ENCODE measurements around the gene XAGE3. TPM values are rescaled to one million over a fixed set of nuclear protein-coding genes. Genes with fewer than 3 reads are reported as not detected.
A peak's percentile ranks its signal among the peaks of the same experiment; 100 is the strongest.
"Not testable (repeated sequence)": the region's sequence is repeated elsewhere in the genome, so short reads cannot be mapped to it uniquely, and the experiment has no call there.

The XAGE3 gene
- polyA plus RNA-seq, 1 donor: 0.13 TPM

DNA sequence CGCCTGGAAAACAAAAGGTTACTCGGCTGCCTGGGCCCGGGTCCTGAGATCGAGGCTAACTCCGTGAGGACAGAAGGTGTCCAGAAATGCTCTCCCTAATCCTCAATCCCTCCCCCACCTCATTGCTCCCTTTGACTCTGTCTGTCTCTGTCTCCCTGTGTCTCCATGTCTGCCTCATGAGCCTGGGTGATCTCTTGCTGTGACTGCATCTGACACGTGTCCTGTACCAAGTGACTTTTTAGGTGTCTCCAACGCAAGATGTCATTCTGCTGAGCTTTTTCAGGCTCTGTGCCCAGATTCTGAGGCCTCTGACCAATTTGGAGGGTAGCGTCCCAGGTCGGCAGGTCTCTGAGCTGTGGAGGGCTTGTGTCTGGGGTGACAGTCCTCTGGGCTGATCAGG is 20.2 kb upstream of the XAGE3 start:
- H3K27ac ChIP-seq (ENCODE audit: low read length); H3K36me3 ChIP-seq (ENCODE audit: control insufficient read depth, insufficient read depth, low read length); DNase-seq; H3K9me3 ChIP-seq (ENCODE audit: control insufficient read depth, low read depth, low read length); H3K27me3 ChIP-seq (ENCODE audit: control insufficient read depth, insufficient read depth, low read length); H3K4me1 ChIP-seq (ENCODE audit: control insufficient read depth, insufficient read depth, low read length); H3K4me3 ChIP-seq (ENCODE audit: low read length): not testable (repeated sequence)
- no CpG with 5 or more reads among the region's 9 CpGs for WGBS (ENCODE audit: insufficient coverage, low lambda C conversion rate)

DNA sequence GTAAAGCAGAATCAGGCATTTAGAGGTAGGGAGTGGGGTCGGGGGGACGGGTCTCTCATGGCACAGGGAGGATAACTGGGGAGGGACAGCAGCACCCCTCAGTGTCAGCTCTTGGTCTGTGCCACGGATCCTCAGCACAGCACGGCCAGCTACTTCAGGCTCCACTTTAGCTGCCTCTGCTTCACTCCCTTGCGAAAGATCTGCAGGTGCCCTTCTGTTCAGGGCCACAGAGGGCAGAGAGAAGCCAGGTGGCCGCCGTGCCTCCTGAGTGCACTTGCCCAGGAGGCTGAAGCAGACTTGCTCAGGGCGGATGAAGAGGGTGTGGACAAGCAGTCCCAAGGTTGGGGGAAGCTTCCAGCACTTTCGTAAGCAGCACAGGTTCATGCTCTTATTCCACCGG is 19.6 kb upstream of the XAGE3 start:
- no CpG with 5 or more reads among the region's 10 CpGs for WGBS (ENCODE audit: insufficient coverage, low lambda C conversion rate)
- not testable (repeated sequence) for H3K27me3 ChIP-seq (ENCODE audit: control insufficient read depth, insufficient read depth, low read length); DNase-seq; H3K9me3 ChIP-seq (ENCODE audit: control insufficient read depth, low read depth, low read length); H3K27ac ChIP-seq (ENCODE audit: low read length); H3K36me3 ChIP-seq (ENCODE audit: control insufficient read depth, insufficient read depth, low read length); H3K4me3 ChIP-seq (ENCODE audit: low read length); H3K4me1 ChIP-seq (ENCODE audit: control insufficient read depth, insufficient read depth, low read length)

DNA sequence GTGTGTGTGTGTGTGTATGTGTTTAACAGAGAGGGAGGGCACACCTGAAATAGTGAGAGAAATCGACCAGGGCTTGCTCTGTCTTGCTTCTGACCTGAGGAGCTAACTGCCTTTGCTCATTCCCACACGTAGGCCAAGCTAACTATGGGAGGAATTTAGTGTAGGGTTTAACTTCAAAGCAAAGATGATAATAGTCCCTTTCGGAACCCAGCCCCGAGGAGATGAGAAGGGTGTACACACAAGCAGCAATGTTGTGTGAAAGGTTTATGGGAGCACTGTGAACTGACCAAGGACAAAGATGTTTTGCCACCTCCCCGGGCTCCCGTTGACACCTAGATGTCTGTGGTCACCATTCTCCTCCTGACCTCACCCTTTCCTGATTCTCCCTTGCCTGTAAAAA is 8.5 kb upstream of the XAGE3 start:
- H3K27ac ChIP-seq (ENCODE audit: low read length); H3K36me3 ChIP-seq (ENCODE audit: control insufficient read depth, insufficient read depth, low read length); H3K4me3 ChIP-seq (ENCODE audit: low read length); DNase-seq; H3K9me3 ChIP-seq (ENCODE audit: control insufficient read depth, low read depth, low read length); H3K27me3 ChIP-seq (ENCODE audit: control insufficient read depth, insufficient read depth, low read length); H3K4me1 ChIP-seq (ENCODE audit: control insufficient read depth, insufficient read depth, low read length): not testable (repeated sequence)
- no CpG with 5 or more reads among the region's 6 CpGs for WGBS (ENCODE audit: insufficient coverage, low lambda C conversion rate)

DNA sequence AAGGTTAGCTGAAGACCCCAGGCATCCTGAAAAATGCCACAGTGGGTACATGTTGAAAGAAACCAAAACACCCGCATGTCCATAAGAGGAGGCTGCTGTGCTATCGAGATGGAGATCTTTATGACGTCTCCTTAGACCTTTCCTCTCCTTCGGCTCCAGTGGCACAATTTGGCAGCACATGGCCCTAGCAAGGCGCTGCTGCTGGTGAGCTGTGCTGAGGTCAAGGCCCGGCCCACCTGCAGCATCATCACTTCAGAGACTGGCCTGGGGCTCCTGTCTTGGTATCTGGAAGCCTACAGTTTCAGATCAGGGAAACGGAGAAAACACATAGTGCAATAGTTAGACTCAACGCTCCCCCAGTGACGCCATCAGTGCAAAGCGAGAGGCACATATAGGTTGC is 7.6 kb upstream of the XAGE3 start:
- no CpG with 5 or more reads among the region's 10 CpGs for WGBS (ENCODE audit: insufficient coverage, low lambda C conversion rate)
- H3K4me1 ChIP-seq (ENCODE audit: control insufficient read depth, insufficient read depth, low read length); H3K9me3 ChIP-seq (ENCODE audit: control insufficient read depth, low read depth, low read length); H3K36me3 ChIP-seq (ENCODE audit: control insufficient read depth, insufficient read depth, low read length); H3K27ac ChIP-seq (ENCODE audit: low read length); DNase-seq; H3K4me3 ChIP-seq (ENCODE audit: low read length); H3K27me3 ChIP-seq (ENCODE audit: control insufficient read depth, insufficient read depth, low read length): not testable (repeated sequence)

DNA sequence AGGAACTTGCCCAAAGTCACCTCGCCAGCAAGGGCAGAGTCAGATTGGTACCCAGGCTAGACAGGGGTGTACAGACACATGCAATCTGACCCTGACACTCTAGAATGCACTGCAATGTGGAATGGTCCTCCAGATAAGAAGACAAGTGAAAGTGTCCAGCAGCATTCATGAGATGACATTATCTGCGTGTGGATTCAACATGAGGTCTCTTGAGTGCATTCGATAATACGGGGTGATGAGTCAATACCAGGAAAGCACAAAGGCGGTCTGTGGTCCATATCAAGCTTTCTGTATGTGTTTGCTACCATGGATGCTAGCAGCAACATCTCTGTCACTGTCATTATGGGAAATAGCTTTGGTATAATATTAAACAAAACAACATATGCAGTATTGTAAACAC is 6.8 kb upstream of the XAGE3 start:
- Histone ChIP-seq H3K4me1 (ENCODE audit: control insufficient read depth, insufficient read depth, low read length) (peaks cover 4% of the 10 kb centered on the region), H3K36me3 (ENCODE audit: control insufficient read depth, insufficient read depth, low read length) (no peaks in the 10 kb centered on the region)
- no CpG with 5 or more reads among the region's 5 CpGs for WGBS (ENCODE audit: insufficient coverage, low lambda C conversion rate)

DNA sequence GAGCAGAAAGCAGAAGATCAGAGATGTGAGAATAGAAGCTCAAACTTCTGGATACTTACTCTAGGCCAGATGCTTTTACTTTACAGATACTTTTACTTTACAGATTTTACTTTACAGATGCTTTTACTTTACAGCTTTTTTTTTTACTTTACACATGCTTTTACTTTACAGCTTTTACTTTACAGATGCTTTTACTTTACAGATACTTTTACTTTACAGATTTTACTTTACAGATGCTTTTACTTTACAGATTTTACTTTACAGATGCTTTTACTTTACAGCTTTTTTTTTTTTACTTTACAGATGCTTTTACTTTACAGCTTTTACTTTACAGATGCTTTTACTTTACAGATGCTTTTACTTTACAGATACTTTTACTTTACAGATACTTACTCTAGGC is 5.9 kb upstream of the XAGE3 start:
- not testable (repeated sequence) for DNase-seq; H3K36me3 ChIP-seq (ENCODE audit: control insufficient read depth, insufficient read depth, low read length)

More for the DNA sequence above, 6.8 kb upstream of the XAGE3 start:
- Histone ChIP-seq H3K4me3 (ENCODE audit: low read length) (no peak overlapping the region), H3K9me3 (ENCODE audit: control insufficient read depth, low read depth, low read length) (no peaks in the 10 kb centered on the region), H3K27me3 (ENCODE audit: control insufficient read depth, insufficient read depth, low read length) (no peaks in the 10 kb centered on the region), H3K27ac (ENCODE audit: low read length) (no peak overlapping the region)
- no peak for DNase-seq

DNA sequence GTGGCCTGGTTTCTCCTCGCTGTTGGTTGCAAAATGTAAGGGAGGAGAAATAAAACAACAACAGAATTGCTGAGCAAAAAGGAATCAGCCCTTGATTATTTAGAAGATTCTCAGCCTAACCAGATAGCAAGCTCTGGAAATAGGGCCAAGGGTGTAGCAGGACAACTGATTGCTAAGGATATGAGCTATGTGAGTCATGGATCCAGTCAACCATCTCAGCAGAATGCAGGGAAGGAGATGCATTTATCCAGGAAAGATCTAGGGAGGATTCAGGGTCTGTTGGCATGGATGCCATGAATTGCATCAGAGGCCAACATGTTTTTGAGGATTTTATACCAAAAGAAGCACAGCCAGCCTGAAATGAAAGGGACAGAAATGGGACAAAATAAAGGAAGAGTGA is 2.2 kb upstream of the XAGE3 start:
- Histone ChIP-seq H3K27ac (ENCODE audit: low read length) (no peak overlapping the region), H3K4me3 (ENCODE audit: low read length) (no peak overlapping the region), H3K4me1 (ENCODE audit: control insufficient read depth, insufficient read depth, low read length) (peaks cover 4% of the 10 kb centered on the region), H3K36me3 (ENCODE audit: control insufficient read depth, insufficient read depth, low read length) (no peaks in the 10 kb centered on the region), H3K9me3 (ENCODE audit: control insufficient read depth, low read depth, low read length) (no peaks in the 10 kb centered on the region), H3K27me3 (ENCODE audit: control insufficient read depth, insufficient read depth, low read length) (no peaks in the 10 kb centered on the region)
- DNase-seq: no peak
- WGBS (ENCODE audit: insufficient coverage, low lambda C conversion rate): no CpG with 5 or more reads among the region's 1 CpG

More for the DNA sequence above, 5.9 kb upstream of the XAGE3 start:
- H3K4me1 ChIP-seq (ENCODE audit: control insufficient read depth, insufficient read depth, low read length); H3K4me3 ChIP-seq (ENCODE audit: low read length); H3K27me3 ChIP-seq (ENCODE audit: control insufficient read depth, insufficient read depth, low read length); H3K9me3 ChIP-seq (ENCODE audit: control insufficient read depth, low read depth, low read length); H3K27ac ChIP-seq (ENCODE audit: low read length): not testable (repeated sequence)

DNA sequence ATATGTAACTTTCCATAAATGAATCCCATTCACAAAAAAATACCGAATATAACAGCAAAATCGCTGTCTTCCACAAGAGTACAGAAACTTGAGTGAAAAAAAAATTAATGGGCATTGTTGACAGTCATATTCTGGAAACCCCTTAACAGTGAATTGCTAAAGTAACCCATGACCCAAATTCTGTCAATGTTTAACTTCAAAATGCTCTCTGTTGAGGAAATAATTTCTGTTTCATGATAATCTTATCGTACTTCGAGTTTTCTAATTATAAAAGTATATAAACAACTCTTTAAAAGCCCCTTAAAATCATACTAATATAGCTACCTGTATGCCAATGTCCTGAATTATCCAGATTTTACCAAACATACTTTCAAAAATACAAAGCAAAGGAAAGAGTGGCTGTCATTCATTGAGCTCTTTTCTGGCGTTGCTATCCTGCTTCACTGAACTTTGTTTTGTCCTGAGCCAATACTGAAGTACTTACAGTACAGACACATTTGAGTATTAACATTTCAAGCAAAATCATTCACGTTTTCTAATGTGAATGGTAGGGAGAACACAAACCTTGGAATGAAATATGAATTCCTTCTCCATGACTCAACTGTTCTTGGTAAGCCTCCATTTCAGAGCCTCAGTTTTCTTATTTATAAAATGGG is 2.4 kb downstream of the XAGE3 start:
- Histone ChIP-seq H3K4me3 (ENCODE audit: low read length) (no peak overlapping the region), H3K27ac (ENCODE audit: low read length) (peak overlapping the region; percentile 76), H3K36me3 (ENCODE audit: control insufficient read depth, insufficient read depth, low read length) (no peaks in the 10 kb centered on the region), H3K27me3 (ENCODE audit: control insufficient read depth, insufficient read depth, low read length) (no peaks in the 10 kb centered on the region), H3K9me3 (ENCODE audit: control insufficient read depth, low read depth, low read length) (no peaks in the 10 kb centered on the region), H3K4me1 (ENCODE audit: control insufficient read depth, insufficient read depth, low read length) (no peaks in the 10 kb centered on the region)
- no CpG with 5 or more reads among the region's 6 CpGs for WGBS (ENCODE audit: insufficient coverage, low lambda C conversion rate)
- DNase-seq: peak; percentile 19 to 62

DNA sequence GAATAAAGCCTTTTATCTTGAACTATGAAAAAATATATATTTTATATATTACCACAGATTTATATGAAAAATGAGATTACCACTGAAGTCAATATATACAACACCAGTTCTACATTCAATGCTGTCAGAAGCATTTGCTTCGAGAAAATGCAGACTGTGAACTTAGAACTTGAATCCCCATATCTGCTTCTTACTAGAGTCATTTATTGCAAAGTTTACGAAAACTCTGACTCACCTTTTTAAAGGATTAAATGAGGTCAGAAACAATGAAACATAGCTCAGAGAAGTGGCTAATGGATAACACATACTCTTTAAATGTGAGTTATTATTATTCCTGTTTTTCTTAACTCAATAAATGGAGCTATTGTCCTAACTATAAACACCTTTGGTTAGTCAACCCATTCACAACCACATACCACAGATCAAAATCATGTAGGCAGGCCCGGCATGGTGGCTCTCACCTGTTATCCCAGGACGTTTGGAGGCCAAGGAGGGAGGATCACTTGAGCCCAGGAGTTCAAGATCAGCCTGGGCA is 10.8 kb downstream of the XAGE3 start:
- not testable (repeated sequence) for H3K4me1 ChIP-seq (ENCODE audit: control insufficient read depth, insufficient read depth, low read length); H3K27ac ChIP-seq (ENCODE audit: low read length); H3K27me3 ChIP-seq (ENCODE audit: control insufficient read depth, insufficient read depth, low read length); H3K9me3 ChIP-seq (ENCODE audit: control insufficient read depth, low read depth, low read length); H3K36me3 ChIP-seq (ENCODE audit: control insufficient read depth, insufficient read depth, low read length); H3K4me3 ChIP-seq (ENCODE audit: low read length)
- peak; percentile 27 to 55 for DNase-seq
- WGBS (ENCODE audit: insufficient coverage, low lambda C conversion rate): no CpG with 5 or more reads among the region's 4 CpGs

DNA sequence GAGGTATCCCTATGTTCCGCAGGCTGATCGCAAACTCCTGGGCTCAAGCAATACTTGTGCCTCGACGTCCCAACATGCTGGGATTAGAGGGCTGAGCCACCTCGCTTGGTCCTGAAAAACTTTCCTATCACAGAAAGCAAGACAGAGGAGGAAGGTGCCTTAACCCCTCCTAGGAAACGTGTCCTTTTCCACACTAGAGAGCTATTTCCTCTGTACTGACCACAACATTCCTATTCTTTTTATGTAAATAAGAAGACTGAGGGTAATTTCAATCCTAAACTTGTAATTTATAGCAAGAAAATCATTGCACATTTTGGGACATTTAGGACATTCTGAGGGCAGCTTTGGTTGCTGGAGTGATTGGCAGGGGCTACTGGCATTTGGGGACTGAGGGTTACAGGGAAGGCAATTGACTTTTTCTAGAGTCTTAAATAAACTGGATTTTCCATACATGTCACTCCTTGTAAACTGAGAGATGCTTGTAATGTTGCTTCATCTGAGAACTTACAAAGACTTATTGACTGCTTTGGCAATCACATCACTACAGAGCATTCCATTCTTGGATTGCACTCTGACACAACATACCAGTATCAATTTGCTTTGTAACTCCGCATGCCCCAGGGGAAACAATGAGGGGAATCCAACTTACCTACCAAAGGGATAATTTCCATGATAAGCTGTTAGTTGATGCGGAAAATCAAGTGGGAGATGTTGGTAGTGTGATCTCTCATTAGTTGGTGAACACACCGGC is 15.6 kb downstream of the XAGE3 start:
- Histone ChIP-seq H3K27me3 (ENCODE audit: control insufficient read depth, insufficient read depth, low read length) (no peaks in the 10 kb centered on the region), H3K36me3 (ENCODE audit: control insufficient read depth, insufficient read depth, low read length) (no peaks in the 10 kb centered on the region), H3K4me3 (ENCODE audit: low read length) (no peak overlapping the region), H3K27ac (ENCODE audit: low read length) (no peak overlapping the region), H3K9me3 (ENCODE audit: control insufficient read depth, low read depth, low read length) (peaks cover 3% of the 10 kb centered on the region), H3K4me1 (ENCODE audit: control insufficient read depth, insufficient read depth, low read length) (no peaks in the 10 kb centered on the region)
- no peak for DNase-seq
- no CpG with 5 or more reads among the region's 9 CpGs for WGBS (ENCODE audit: insufficient coverage, low lambda C conversion rate)

DNA sequence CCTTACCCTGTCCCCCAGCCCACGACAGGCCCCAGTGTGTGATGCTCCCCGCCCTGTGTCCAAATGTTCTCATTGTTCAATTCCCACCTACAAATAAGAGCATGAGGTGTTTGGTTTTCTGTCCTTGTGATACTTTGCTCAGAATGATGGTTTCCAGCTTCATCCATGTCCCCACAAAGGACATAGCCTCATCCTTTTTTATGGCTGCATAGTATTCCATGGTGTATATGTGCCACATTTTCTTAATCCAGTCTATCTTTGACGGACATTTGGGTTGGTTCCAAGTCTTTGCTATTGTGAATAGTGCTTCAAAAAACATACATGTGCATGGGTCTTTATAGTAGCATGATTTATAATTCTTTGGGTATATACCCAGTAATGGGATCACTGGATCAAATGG is 24.3 kb downstream of the XAGE3 start:
- not testable (repeated sequence) for H3K27me3 ChIP-seq (ENCODE audit: control insufficient read depth, insufficient read depth, low read length); H3K36me3 ChIP-seq (ENCODE audit: control insufficient read depth, insufficient read depth, low read length); DNase-seq

More for the DNA sequence above, 24.3 kb downstream of the XAGE3 start:
- not testable (repeated sequence) for H3K9me3 ChIP-seq (ENCODE audit: control insufficient read depth, low read depth, low read length); H3K4me3 ChIP-seq (ENCODE audit: low read length); H3K4me1 ChIP-seq (ENCODE audit: control insufficient read depth, insufficient read depth, low read length); H3K27ac ChIP-seq (ENCODE audit: low read length)
- WGBS (ENCODE audit: insufficient coverage, low lambda C conversion rate): no CpG with 5 or more reads among the region's 3 CpGs
